Hypothalamus (tissue), 51 donors: ENCODE data around the gene PCDH15.

Source experiments
- DNase-seq, 51 donors: peaks; one replicate each; lab custom pipeline; 2025; lab: John Stamatoyannopoulos, UW

Gene PCDH15

GRCh38 chr10:54708591-54708990 is 92.4 kb downstream of the PCDH15 start:
- no peak for DNase-seq

DNA sequence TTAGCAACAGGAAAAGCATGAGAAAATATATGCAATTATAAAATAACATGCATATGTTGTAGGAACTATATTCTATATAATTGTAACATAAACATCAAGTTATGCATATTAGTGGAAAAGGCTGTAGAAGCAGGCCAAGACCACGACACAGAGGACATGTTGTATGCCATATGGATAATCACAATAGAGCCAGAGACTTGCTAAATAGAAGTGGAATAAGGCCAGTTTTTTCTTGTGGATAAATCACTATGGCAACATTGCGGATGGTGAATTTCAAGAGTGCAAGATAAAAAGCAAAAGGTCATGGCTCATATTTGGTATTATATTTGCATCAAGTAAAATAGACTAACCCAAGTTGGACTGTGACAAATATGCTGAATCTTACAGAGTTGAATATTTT is 93.0 kb downstream of the PCDH15 start:
- no peak for DNase-seq

DNA sequence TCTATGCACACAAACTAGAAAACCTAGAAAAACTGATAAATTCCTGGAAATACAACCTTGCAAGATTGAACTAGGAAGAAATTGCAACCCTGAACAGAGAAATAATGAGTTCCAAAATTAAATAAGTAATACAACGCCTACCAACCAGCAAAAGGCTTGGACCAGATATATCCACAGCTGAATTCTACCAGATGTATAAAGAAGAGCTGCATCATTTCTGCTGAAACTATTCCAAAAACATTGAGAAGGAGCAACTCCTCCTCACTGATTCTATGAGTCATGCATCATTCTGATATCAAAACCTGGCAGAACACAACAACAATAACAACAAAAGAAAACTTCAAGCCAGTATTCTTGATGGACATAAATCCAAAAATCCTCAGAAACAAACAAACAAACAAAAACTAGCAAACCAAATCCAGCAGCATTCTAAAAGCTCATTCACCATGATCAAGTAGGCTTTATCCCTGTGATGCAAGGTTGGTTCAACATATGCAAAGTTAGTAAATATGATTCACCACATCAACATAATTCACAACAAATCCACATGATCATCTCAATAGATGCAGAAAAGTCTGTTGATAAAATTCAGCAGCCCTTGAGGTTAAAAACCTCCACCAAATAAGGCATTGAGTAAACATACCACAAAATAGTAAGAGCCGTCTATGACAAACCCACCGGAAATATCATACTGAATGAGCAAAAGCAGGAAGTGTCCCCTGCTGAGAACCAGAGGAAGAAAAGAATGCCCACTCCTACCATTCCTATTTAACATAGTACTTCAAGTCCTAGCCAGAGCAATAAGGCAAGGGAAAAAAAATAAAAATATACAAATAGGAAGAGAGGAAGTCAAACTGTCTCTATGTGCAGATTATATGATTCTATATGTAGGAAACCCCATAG is 98.2 kb downstream of the PCDH15 start:
- no peak for DNase-seq

DNA sequence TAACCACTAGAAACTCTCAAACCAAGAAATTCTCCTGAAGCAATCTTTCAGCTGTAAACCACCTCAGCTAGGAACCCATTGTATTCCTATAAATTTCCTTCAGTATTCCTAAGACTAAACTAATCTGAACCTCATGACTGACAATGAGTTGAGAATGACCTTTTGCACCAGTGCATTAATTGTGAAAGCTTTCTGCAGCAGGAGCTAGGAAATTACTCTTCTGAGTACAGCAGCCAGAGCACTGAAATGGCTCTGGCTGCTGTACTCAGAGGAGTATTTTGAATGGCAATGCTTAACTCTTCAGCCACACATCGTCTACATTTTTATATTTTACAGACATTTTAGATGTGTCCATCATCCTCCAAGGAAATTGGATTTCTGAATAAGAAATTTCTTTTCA is 109.7 kb downstream of the PCDH15 start:
- no peak for DNase-seq

- no peak for DNase-seq
Measured at GRCh38 chr10:54682554-54682953, 118.5 kb downstream of the PCDH15 start.

- no peak for DNase-seq
Measured at GRCh38 chr10:54681136-54681535, 119.9 kb downstream of the PCDH15 start.

GRCh38 chr10:54667136-54667535 is 133.9 kb downstream of the PCDH15 start:
- no peak for DNase-seq

GRCh38 chr10:54666192-54666591 is 134.8 kb downstream of the PCDH15 start:
- DNase-seq: no peak

DNA sequence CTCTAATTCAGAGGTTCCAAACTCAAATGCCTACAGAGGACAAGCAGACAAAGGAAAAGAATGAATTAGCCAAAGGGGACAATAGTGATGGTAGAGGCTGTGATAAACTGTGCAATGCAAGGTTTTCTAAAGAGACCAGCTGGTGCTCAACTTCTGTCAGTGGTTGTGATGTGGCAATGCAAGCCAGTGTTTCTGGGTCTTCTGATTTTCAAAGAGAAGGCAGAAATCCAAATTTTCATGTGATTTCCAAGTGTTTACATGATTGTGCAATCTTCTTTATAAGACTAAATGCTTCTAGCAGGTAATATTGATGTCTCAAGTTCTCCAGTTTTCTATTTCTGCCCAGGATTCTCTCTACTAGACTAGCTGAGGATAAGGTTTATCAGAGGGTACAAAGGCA is 135.9 kb downstream of the PCDH15 start:
- DNase-seq: no peak

DNA sequence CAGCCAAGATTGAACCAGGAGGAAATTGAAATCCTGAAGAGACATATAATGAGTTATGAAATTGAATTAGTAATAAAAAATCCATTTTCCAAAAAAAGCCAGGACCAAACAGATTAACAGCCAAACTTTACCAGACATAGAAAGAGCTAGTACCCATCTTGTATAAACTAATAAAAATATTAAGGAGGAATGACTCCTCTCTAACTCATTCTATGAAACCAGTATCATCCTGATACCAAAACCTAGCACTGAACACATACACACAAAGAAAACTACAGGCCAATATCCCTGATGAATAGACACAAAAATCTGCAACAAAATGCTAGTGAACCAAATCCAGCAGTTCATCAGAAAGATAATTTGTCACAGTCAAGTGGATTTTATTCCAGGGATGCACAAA is 140.6 kb downstream of the PCDH15 start:
- DNase-seq: no peak

- no peak for DNase-seq
Measured at GRCh38 chr10:54656643-54657042, 144.4 kb downstream of the PCDH15 start.

GRCh38 chr10:54653518-54653917 is 147.5 kb downstream of the PCDH15 start:
- DNase-seq: no peak

- no peak for DNase-seq
Measured at GRCh38 chr10:54650547-54650946, 150.5 kb downstream of the PCDH15 start.

DNA sequence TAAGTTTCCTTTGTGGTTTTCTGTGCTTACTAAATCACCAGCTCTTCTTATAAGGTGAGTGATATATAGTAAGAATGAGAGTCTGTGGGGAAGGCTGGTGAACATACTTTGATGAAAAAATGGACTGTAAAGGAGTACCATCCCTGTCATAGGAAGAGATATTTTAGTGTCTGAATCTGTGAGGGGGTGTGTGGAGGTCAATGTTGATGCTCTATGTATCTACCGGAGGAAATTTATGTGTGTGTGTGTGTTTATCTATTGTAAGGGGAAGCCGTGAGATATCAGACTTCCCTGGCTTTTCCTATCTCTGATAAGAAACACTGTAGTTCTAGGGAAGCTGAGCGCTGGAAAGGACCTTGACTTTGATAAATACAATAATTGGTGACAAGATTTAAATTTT is 179.0 kb downstream of the PCDH15 start:
- no peak for DNase-seq

DNA sequence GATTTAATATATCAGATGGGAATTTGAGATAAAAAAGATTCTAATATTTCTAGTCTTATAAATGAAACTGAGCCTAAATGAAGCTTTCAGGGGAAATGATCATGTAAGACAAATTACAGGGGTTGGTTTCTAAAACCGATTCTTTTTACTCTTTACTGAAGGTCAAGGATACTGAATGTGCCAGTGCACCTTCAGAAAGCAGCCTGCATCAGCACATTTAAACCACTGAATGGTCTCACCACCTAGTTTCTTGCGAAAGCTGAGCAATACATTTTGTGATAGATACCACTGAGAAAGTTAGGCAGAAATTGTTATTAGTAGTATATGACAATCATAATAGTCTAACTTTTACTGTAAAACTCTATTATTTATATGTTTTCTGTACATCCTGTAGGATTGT is 180.7 kb downstream of the PCDH15 start:
- no peak for DNase-seq

- DNase-seq: no peak
Measured at GRCh38 chr10:54614072-54614471, 187.0 kb downstream of the PCDH15 start.

- no peak for DNase-seq
Measured at GRCh38 chr10:54613162-54613561, 187.9 kb downstream of the PCDH15 start.

DNA sequence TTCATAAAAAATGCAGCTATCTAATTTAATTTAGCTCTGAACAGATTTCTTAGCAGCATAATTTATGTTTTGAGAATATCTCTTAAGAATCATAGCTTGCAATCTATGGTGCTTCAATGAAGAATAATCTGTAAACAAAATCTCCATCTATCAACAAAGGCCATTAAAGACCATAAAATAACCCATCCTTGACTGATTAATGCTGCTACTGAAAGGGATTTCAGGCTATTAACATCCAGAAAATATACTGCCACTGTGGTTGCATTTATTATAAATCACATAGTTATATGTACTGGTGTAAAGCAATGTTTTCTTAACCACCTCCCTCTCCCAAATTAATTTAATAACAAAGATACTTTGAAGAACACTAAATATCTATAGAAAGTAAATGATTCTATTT is 191.6 kb downstream of the PCDH15 start:
- DNase-seq: no peak

GRCh38 chr10:54607983-54608382 is 193.0 kb downstream of the PCDH15 start:
- no peak for DNase-seq

DNA sequence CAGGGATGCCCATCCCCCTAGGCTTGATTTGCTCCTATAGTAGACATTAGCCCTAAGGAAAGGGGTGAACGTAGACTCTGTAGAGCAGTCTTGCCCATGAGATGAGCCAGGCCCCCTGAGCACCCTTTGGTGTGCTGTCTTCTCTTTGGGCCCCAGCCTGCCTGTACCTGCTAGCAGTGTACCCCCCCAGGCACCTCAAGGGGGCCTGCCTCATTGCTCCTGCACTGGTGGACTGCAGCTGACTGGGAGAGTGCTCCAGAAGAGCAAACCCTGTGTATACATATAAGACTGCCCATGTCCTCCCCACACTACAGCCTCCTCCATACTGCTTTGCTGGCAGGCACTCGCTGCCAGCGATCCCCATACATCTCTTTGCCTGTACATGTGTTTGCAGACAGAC is 206.7 kb downstream of the PCDH15 start:
- DNase-seq: no peak

DNA sequence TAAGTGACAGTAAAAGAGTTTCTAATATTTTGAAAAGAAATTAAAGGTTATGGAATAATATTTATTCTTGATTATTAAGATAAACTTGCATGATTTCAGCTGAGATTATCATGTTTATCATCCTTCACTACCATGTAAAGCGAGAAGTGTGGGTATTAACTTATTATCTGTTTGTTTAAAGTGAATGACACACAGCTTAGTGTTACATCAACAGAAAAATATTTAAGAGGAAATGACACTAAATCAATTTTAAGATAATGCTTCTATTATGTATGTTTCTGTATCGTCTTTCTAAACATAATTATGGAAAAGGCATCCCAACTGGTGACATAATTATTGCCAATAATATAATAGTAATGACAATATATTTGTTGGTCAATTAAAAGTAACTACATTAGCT is 213.1 kb downstream of the PCDH15 start:
- DNase-seq: no peak

DNA sequence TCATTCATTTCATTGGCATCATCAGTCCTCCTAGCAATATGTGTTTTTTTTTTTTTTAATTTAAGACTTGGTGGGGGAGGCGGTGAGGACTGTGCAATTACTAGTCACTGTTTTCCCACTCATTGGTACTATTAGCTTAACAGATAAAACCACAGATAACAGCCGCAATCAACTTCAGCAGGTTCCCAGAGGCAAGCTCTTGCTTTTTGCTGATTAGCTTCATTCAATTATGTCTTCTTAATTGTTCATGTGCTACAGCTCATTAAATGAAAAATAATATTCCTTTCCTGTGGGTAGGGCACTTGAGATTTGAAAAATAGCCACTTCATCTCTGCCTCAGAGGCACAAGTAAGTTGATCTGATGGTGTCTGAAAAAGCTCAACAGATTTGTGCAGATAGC is 215.5 kb downstream of the PCDH15 start:
- DNase-seq: no peak

- no peak for DNase-seq
Measured at GRCh38 chr10:54577682-54578081, 223.3 kb downstream of the PCDH15 start.
